GM23248 (cell line): ENCODE measurements around the gene HAL.

ENCODE experiments used
- EZH2 ChIP-seq: fragments of 200-600 bp; sonication (generic); IDR thresholded peaks from 2 replicates; pipeline ENCODE4 v1.6.1; 2018; ENCODE audit warnings: antibody characterized with exemption, mild to moderate bottlenecking; ENCODE audit not compliant: insufficient read depth, poor library complexity, severe bottlenecking
- EZH2phosphoT487 ChIP-seq: fragments of 200-600 bp; sonication (generic); IDR thresholded peaks from 2 replicates; pipeline ENCODE4 v1.6.1; 2018; ENCODE audit warnings: antibody characterized with exemption, moderate library complexity, mild to moderate bottlenecking, low read depth; ENCODE audit not compliant: insufficient read depth

- no peak for TF ChIP-seq EZH2
- no peak for TF ChIP-seq EZH2phosphoT487
These were observed 28.8 kb downstream of the HAL start for GRCh38 chr12:95967301-95967700.
